Epithelial cell of prostate (primary cell): ENCODE data around the gene F11R.
"Not testable (repeated sequence)": the region's sequence is repeated elsewhere in the genome, so short reads cannot be mapped to it uniquely, and the experiment has no call there.

Experiments
- DNase-seq: peaks from one replicate; pipeline ENCODE4 v3.0.0-alpha.2; 2011; ENCODE audit warnings: low read depth, low spot score
- H3K27ac ChIP-seq: fragments of 450-650 bp; 2 replicates; pipeline ENCODE4 v1.5.1; 2017; ENCODE audit warnings: mild to moderate bottlenecking

The F11R gene

DNA sequence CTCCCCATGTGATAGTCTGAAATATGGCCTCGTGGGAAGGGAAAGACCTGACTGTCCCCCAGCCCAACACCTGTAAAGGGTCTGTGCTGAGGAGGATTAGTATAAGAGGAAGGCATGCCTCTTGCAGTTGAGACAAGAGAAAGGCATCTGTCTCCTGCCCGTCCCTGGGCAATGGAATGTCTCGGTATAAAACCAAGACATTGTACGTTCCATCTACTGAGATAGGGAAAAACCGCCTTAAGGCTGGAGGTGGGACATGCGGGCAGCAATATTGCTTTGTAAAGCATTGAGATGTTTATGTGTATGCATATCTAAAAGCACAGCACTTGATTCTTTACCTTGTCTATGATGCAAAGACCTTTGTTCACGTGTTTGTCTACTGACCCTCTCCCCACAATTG lies 3.8 kb downstream of the F11R start:
- DNase-seq, result not testable (repeated sequence)
- peak overlapping the region; percentile 96 for H3K27ac ChIP-seq

DNA sequence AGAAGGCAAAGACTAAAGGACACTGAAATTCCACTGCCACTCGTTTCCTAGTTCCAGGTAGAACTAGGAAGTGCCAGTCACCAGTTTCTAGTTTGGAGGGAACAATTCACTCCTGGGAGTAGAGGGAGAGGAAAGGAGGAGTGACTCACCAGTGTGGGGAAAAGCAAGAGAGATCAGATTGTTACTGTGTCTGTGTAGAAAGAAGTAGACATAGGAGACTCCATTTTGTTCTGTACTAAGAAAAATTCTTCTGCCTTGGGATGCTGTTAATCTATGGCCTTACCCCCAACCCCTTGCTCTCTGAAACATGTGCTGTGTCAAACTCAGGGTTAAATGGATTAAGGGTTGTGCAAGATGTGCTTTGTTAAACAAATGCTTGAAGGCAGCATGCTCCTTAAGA lies 4.3 kb downstream of the F11R start:
- H3K27ac ChIP-seq, result peak overlapping the region; percentile 96
- not testable (repeated sequence) for DNase-seq

DNA sequence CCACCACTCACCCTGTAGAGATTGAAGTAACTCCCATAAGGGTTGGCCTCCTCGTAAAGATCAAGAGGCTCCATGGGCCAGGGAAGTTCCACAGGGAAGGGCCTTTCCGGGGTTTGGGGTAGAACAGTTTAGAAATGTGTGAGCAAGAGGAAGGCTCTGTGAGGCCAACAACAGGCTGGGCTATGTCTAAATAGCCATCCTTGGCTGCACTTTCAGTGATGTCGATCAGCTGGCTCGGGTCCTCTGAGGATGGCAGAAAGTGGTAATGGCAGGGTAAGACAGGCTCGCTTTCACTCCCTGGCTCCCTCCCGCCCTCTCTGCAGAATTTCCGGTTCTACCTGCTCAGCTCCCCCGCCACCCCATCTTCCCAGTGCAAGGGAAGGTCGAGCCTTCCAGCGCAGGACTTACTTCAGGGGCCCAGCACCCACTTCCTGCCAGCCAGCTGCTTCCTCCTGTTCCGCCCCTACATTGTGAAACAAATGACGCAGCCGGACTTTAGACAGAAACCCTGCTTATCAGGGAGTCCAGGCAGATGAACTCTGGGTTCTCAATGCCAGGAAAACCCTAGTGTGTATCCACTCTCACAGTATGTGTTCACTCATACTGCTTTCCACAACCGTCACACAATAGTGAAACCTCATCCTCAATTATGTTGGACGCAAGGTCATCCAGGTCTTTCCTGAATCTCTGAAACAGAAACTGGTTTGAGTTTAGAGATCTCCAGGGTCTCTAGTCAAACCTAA lies 7.3 kb downstream of the F11R start:
- DNase-seq, result peak; percentile 91
- peak overlapping the region; percentile 96 for H3K27ac ChIP-seq

DNA sequence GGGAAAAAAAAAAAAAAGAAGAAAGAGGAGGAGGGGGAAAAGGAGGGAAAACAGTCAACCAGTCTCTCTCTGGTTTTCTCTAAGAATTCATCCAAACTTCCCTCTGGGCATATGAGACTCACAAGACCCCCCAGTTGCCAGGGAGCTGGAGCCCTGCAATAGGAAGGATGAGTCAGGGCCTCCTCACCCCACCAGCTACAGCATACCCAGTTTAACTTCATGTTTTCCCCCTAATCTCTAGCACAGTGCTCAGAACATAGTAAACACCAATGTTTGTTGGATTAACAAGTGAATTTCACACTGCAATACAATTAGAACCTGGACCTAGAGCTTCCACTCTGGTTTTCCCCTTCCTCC lies 7.8 kb downstream of the F11R start:
- H3K27ac ChIP-seq, result peak overlapping the region; percentile 96
- no peak for DNase-seq

DNA sequence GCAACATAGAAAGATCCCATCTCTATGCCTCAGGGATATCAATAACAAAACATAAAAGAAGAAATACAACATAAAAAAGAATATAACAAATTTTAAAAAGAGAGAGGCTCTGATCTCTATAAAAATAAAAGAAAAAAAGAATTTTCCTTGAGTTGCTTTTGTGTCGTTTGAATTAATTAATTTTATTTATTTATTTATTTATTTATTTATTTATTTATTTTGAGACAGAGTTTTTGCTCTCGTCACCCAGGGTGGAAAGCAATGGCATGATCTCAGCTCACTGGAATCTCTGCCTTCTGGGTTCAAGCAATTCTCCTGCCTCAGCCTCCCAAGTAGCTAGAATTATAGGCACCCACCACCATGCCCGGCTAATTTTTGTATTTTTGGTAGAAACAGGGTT lies 8.5 kb downstream of the F11R start:
- no peak for DNase-seq

DNA sequence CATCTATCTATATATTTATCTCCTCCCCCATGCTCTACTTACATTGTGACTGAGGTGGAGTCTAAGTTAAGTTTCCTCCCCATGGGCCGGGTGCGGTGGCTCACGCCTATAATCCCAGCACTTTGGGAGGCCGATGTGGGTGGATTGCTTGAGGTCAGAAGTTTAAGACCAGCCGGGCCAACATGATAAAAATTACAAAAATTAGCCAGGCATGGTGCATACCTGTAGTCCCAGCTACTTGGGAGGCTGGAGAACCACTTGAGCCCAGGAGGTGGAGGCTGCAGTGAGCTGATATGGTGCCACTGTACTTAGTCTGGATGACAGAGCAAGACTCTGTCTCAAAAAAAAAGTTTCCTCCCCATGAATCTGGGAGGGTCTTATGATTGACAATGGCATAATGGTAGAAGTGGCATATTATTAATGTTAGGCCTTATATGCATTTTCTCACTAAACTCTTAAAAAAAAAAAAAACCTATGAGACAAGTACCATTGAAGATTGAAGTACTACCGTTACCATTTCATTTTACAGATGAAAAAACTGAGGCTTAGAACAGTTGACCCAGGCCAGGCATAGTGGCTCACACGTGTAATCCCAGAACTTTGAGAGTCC lies 11.2 kb downstream of the F11R start:
- DNase-seq, result no peak
- H3K27ac ChIP-seq, result no peak overlapping the region

More for the DNA sequence above, 8.5 kb downstream of the F11R start:
- H3K27ac ChIP-seq, result peak overlapping the region; percentile 96

DNA sequence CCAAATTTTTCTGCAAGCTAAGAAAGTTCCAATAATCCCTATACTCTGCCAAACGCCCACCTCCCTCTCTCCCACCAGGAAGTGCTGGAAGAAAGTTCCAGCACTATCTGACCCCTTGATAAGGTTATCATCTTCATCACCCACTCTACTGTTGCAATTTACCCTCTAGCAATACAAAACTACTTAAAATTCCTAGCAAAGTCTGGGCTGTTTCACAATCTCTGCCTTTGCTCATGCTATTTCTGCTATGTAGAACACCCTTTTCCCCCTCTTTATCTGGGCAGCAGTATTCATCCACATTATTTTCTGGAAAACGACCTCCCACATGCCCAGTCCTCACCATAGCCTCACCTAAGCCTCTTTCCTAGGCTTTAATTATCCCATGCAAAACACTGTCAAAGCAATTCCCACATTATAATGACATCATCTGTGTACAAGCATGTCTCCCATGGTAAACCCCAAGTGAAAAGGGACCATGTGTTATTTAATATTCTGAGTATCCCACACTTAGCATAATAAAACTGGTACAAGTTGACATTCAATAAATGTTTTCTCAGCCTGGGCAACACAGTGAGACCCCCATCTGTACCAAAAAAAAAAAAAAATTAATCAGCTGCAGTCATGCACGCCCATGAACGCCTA lies 12.0 kb downstream of the F11R start:
- DNase-seq, result no peak
- no peak overlapping the region for H3K27ac ChIP-seq

DNA sequence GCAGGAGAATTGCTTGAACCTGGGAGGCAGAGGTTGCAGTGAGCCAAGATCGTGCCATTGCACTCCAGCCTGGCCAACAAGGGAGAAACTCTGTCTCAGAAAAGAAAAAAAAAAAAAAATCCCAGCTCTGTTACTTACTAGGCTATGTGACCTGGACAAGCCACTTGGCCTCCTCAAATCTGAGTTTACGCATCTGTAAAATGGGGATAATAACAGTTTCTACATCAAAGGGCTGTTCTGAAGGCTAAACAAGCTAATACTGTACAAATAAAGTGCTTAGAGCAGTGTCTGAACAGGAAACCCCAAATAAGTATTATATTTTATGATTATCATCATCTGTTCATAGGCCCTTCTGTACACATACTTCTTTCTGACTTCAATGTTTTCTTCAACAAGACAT lies 13.6 kb downstream of the F11R start:
- DNase-seq, result no peak
- H3K27ac ChIP-seq, result no peak overlapping the region

DNA sequence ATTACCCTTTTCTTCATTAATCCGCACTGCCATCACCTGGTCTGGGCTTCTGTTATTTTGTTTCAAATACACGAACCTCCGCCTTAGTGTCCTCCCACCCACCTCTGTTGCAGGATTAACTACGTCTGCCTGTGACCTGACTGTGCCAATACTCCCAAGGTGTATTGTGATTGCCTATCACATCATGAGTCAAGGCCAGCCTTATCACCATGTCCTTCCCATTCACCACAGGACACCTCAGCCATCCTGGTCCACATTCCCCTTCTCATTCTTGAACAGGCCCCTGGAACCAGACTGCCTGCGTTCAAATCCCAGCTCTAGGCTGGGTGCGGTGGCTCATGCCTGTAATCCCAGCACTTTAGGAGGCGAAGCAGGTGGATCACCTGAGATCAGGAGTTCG lies 14.4 kb downstream of the F11R start:
- DNase-seq, result no peak
- no peak overlapping the region for H3K27ac ChIP-seq

DNA sequence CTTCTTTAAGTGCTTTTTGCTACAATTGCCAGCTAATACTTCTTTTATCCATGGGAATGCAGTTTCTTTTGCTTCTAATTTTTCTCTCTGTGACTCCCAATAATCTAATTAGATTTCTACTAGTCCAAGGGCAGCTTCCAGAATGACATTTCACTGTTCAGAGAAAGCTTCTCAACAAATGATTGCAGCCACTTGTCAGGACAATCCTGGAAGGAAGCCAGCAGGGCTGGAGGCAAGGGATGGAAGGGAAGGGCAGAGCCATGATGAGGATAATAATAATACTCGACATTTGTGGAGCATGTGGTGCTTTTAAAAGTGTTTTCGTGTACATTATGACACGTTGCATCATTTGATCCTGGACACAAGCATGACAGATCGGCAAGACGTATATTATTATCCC lies 19.4 kb downstream of the F11R start:
- peak overlapping the region; percentile 22 for H3K27ac ChIP-seq
- no peak for DNase-seq

DNA sequence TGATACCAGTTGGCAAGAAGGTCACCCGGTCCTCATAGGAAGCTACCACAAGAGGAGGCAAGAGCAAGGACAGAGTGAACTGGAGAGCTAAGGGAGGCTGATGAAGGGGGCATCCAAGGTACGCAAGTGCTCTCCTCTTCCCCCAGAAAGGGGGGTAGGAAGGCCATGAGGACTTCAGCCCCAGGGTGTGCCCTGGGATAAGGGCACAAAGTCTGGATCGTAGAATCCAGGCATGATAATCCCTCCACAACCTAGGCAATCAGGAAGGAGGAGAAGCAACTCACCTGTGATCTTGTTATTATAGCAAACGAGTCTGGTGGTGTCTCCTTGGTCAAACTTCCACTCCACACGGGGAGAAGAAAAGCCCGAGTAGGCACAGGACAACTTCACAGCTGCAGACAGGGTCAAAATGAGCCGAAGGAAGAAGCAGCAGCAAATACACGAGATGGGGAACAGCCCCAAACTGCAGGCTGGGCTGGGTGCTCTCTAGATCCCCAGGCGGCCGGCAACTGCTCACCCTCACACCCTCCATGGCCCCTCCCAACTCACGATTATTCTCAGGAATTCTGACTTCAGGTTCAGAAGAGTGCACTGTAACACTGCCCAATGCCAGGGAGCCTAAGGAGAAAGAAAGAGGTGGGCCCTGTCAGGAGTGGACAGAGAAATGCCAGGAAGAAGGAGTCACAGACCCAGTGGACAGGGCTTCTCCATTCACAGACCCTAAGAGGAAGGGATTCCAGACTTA lies 20.0 kb downstream of the F11R start:
- DNase-seq, result no peak
- peak overlapping the region; percentile 22 for H3K27ac ChIP-seq

DNA sequence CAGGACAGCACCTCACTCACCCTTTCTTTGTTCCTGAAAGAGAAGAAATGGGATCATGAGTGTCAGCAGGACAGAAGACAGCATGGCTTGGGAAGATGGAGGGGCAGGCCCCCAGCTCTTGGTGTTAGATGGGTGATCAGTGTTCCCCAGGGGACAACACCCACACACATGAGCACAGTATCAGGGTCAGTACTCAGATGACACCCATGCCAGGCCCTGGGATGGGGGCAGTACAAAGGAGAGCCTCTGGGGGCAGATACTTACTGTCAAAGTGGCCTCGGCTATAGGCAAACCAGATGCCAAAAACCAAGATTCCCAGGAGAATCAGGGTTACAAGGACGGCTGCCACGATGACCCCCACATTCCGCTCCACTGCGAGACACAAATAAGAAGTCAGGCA lies 21.6 kb downstream of the F11R start:
- peak overlapping the region; percentile 84 for H3K27ac ChIP-seq
- DNase-seq, result no peak

DNA sequence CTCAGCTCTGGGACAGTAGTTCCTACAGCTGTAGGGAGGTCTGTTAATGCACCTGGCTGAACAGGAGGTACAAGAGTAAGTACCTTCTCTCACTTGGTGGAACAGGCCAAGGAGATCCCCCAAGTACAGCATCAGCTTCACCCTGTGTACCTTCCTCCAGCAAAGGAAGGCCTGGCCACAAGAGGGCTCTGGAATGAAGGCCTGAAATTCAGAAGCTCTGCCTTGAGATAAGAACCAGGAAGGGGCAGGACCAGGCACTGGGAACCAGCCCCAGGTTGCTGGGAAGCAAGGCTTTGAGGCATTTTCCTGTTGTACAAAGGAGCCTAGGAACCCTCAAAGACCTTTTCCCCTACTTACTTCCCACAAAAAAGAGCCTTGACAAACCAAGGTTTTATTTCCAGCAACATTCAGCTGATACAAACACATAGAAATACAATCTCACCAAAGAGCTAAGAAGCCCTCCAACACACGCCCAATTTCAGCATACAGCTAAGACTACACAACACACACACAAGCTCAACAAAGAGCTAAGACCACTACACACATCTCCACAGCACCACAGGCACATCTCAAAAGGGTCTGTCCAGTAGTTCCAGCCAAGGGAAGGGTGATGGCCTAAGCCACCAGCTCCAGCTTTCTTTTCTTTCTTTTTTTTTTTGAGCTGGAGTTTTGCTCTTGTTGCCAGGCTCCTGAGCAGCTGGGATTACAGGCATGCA lies 23.5 kb downstream of the F11R start:
- no peak for DNase-seq
- peak overlapping the region; percentile 84 for H3K27ac ChIP-seq

DNA sequence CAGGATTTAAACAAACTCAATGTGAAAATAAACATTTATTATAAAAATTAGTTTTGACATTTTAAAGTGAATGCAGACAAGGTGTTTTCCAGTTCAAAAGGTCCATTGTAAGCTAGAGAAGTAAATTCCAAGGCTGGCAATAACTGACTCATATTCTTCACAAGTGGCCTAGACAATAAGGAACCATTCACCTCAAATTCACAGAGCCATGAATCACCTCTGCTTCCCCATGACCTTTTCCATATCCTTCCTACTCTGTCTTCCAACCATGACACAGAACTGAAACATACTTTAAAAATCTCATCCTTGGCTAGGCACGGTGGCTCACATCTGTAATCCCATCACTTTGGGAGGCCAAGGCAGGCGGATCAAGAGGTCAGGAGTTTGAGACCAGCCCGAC lies 24.8 kb downstream of the F11R start:
- peak overlapping the region; percentile 84 for H3K27ac ChIP-seq
- DNase-seq, result peak; percentile 82

DNA sequence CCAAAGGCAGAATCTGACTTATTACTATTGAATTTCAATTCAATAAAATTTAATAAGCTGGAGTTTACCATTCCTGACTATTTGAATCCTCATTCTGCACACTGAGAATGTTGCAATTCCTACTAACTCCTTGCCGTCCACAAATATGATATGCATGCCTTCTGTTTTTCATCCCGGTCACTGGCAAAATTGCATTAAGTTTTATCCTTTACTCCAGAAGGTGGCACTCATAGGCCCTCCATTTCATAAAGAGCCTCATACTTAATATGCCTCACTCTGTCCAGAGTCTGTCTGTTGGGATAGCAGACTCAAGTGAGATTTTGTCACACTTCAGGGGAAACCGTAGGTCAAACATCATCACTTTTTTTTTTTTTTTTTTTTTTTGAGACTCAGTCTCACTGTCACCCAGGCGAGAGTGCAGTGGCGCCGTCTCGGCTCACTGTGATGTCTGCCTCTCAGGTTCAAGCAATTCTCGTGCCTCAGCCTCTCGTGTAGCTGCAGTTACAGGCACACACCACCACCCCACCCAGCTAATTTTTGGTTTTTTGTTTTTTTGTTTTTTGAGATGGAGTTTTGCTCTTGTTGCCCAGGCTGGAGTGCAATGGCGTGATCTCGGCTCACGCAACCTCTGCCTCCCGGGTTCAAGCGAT lies 27.3 kb downstream of the F11R start:
- H3K27ac ChIP-seq, result peak overlapping the region; percentile 84
- no peak for DNase-seq

DNA sequence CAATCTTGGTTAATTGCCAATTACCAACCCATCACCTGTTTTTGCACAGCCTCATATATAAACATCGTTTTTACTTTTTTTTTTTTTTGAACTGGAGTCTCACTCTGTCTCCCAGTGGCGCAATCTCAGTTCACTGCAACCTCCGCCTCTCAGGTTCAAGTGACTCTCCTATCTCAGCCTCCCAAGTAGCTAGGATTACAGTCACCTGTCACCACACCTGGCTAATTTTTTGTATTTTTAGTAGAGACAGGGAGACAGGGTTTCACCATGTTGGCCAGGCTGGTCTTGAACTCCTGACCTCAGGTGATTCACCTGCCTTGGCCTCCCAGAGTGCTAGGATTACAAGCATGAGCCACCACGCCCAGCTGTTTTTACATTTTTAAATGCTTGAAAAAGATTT lies 28.9 kb downstream of the F11R start:
- not testable (repeated sequence) for DNase-seq
- peak overlapping the region; percentile 22 for H3K27ac ChIP-seq

DNA sequence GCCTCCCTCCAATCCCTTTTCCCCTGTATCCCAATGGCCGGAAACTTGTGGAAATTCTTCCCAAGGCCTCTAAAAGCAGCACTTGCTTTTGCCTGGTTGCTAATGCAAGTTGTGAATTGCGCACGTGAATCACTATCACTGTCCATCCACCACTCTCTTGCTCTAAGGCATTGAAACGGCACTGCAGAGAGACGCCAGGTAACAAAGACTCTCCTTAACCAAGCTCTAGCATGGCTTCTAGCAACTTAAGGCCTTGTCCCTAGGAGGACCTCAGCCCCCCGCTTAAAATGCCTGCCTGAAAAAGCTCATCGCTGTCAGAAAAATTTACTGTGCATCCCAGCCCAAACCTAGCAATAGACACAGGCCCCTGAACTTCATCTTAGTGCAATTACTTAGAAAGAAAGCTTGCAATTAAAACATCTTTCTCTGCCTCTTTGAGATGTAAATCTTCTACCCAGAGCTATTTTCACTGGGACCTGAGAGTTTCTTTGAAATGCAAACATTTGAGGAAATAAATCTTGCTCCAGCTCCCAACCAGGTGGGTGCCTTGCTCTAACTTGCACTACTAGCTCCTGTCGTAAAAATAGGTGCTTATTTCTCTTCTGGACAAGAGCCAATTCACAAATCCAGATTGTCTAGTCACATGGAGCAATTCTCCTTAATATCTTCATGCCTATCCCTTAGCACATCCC lies 33.4 kb downstream of the F11R start:
- H3K27ac ChIP-seq, result no peak overlapping the region
- DNase-seq, result no peak

DNA sequence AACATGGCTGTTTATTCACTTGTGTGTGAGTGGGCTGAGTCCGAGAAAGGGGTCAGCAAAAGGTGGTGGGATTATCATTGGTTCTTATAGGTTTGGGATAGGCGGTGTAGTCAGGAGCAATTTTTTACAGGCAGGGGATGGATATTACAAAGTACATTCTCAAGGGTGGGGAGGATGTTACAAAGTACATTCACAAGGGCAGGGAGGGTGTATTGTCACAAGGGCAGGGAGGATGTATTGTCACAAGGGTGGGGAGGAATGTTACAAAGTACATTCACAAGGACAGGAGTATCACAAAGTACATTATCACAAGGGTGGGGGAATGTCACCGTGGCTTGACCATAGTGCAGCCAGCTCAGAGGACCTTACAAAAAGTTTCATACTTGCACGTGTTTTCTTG lies 35.2 kb downstream of the F11R start:
- no peak overlapping the region for H3K27ac ChIP-seq
- DNase-seq, result no peak
